Activated CD8-positive, alpha-beta memory T cell treated with anti-CD3 and anti-CD28 coated beads, Interleukin-2, amount 10 ng/mL, durations not matched to agents 7 days and 5 days (primary cell): ENCODE measurements around the gene NXPH4. TPM values are rescaled to one million over a fixed set of nuclear protein-coding genes. Genes with fewer than 3 reads are reported as not detected.
A peak's percentile ranks its signal among the peaks of the same experiment; 100 is the strongest.

ENCODE experiments used
- ATAC-seq: fragments of 150-1000 bp; cut with Tn5 transposase; one replicate; pipeline ENCODE4 v1.10.0; 2021; ENCODE audit warnings: moderate library complexity
- CTCF ChIA-PET: fragments of 350-600 bp; sonication (Branson Sonifier 250); formaldehyde crosslinking; loops from one replicate; lab custom pipeline; 2021; ENCODE audit warnings: antibody characterized with exemption; lab: Charles Lee
- DNase-seq: peaks from one replicate; pipeline ENCODE4 v3.0.0-alpha.2; 2020
- H3K27ac Mint-ChIP-seq: one replicate; pipeline ENCODE4 v1.8.0; 2021; ENCODE audit warnings: mild to moderate bottlenecking, mixed read lengths
- H3K27me3 Mint-ChIP-seq: one replicate; pipeline ENCODE4 v1.8.0; 2021; ENCODE audit warnings: mixed read lengths
- H3K36me3 Mint-ChIP-seq: one replicate; pipeline ENCODE4 v1.8.0; 2021; ENCODE audit warnings: mild to moderate bottlenecking, mixed read lengths
- H3K4me1 Mint-ChIP-seq: one replicate; pipeline ENCODE4 v1.8.0; 2021; ENCODE audit warnings: mixed read lengths
- H3K4me3 Mint-ChIP-seq: one replicate; pipeline ENCODE4 v1.8.0; 2021; ENCODE audit warnings: mild to moderate bottlenecking, moderate library complexity, mixed read lengths
- H3K9me3 Mint-ChIP-seq: one replicate; pipeline ENCODE4 v1.8.0; 2022; ENCODE audit warnings: low read depth, mixed read lengths
- total RNA-seq, 2 experiments: library from RNA; stranded (reverse); gene quantifications; one replicate each; pipeline ENCODE4 v1.2.3, GENCODE V29; 2021

Gene NXPH4
- total RNA-seq, 2 experiments from 2014 or later = 0.58 to 0.68 TPM

GRCh38 chr12:57176846-57177245 is 39.7 kb upstream of the NXPH4 start:
- no peak overlapping the region for H3K27ac Mint-ChIP-seq
- CTCF ChIA-PET = interaction anchor here (1.5 to 5.8 kb wide), 3 partner anchors 10 to 176 kb away, joined by 4 to 88 read pairs (median 11); partner anchors contain the start of gene LRP1
- H3K27me3 Mint-ChIP-seq = no peaks in the 10 kb centered on the region
- no peak for ATAC-seq
- H3K9me3 Mint-ChIP-seq = no peaks in the 10 kb centered on the region
- no peaks in the 10 kb centered on the region for H3K4me1 Mint-ChIP-seq
- no peaks in the 10 kb centered on the region for H3K36me3 Mint-ChIP-seq
- DNase-seq = no peak
- H3K4me3 Mint-ChIP-seq = no peak overlapping the region

- DNase-seq (no peak), ATAC-seq (no peak)
- Mint-ChIP-seq H3K9me3 (no peaks in the 10 kb centered on the region), H3K4me1 (no peaks in the 10 kb centered on the region), H3K27ac (no peak overlapping the region), H3K36me3 (no peaks in the 10 kb centered on the region), H3K27me3 (no peaks in the 10 kb centered on the region), H3K4me3 (no peak overlapping the region)
- CTCF ChIA-PET = interaction anchor here (2.6 to 5.8 kb wide), 2 partner anchors 9 to 52 kb away, joined by 11 to 88 read pairs; partner anchors contain the start of gene LRP1
Observed at GRCh38 chr12:57177354-57177753, 39.2 kb upstream of the NXPH4 start.

GRCh38 chr12:57178213-57178612 is 38.4 kb upstream of the NXPH4 start:
- Mint-ChIP-seq H3K4me3 (no peak overlapping the region), H3K36me3 (no peaks in the 10 kb centered on the region), H3K4me1 (peaks cover 2% of the 10 kb centered on the region), H3K27ac (no peak overlapping the region), H3K9me3 (no peaks in the 10 kb centered on the region), H3K27me3 (no peaks in the 10 kb centered on the region)
- DNase-seq (no peak), ATAC-seq (no peak)
- CTCF ChIA-PET = interaction anchor here (0.8 to 8.2 kb wide), 2 partner anchors 9 to 54 kb away, joined by 3 to 74 read pairs; no protein-coding TSS in a partner anchor

GRCh38 chr12:57179331-57180086 is 37.1 kb upstream of the NXPH4 start:
- ATAC-seq = no peak
- CTCF ChIA-PET = interaction anchor here (8.2 kb wide), 1 partner anchor 55 kb away, joined by 74 read pairs; no protein-coding TSS in a partner anchor
- Mint-ChIP-seq H3K27me3 (no peaks in the 10 kb centered on the region), H3K36me3 (no peaks in the 10 kb centered on the region), H3K9me3 (no peaks in the 10 kb centered on the region), H3K27ac (no peak overlapping the region), H3K4me1 (peaks cover 2% of the 10 kb centered on the region), H3K4me3 (no peak overlapping the region)
- no peak for DNase-seq

GRCh38 chr12:57180321-57180989 is 36.1 kb upstream of the NXPH4 start:
- ATAC-seq = no peak
- H3K27ac Mint-ChIP-seq = no peak overlapping the region
- no peak overlapping the region for H3K4me3 Mint-ChIP-seq
- H3K27me3 Mint-ChIP-seq = no peaks in the 10 kb centered on the region
- no peaks in the 10 kb centered on the region for H3K36me3 Mint-ChIP-seq
- H3K9me3 Mint-ChIP-seq = no peaks in the 10 kb centered on the region
- DNase-seq = no peak
- peaks cover 2% of the 10 kb centered on the region for H3K4me1 Mint-ChIP-seq
- CTCF ChIA-PET = interaction anchor here (1.0 to 8.2 kb wide), 4 partner anchors 22 to 69 kb away, joined by 3 to 74 read pairs (median 3); partner anchors contain the start of gene STAT6

GRCh38 chr12:57181072-57181471 is 35.5 kb upstream of the NXPH4 start:
- CTCF ChIA-PET = interaction anchor here (1.0 to 8.2 kb wide), 7 partner anchors 8 to 70 kb away, joined by 3 to 74 read pairs (median 8); partner anchors contain the start of gene STAT6
- no peak overlapping the region for H3K27ac Mint-ChIP-seq
- no peaks in the 10 kb centered on the region for H3K27me3 Mint-ChIP-seq
- ATAC-seq (no peak), DNase-seq (no peak)
- no peaks in the 10 kb centered on the region for H3K9me3 Mint-ChIP-seq
- H3K4me3 Mint-ChIP-seq = no peak overlapping the region
- no peaks in the 10 kb centered on the region for H3K36me3 Mint-ChIP-seq
- peaks cover 2% of the 10 kb centered on the region for H3K4me1 Mint-ChIP-seq

- Mint-ChIP-seq H3K27ac (no peak overlapping the region), H3K27me3 (no peaks in the 10 kb centered on the region), H3K4me3 (no peak overlapping the region), H3K36me3 (no peaks in the 10 kb centered on the region), H3K9me3 (no peaks in the 10 kb centered on the region), H3K4me1 (peaks cover 2% of the 10 kb centered on the region)
- DNase-seq = no peak
- no peak for ATAC-seq
- CTCF ChIA-PET = interaction anchor here (1.0 to 8.2 kb wide), 12 partner anchors 8 to 112 kb away, joined by 3 to 74 read pairs (median 6); partner anchors contain the start of genes LRP1 and STAT6
Observed at GRCh38 chr12:57181561-57182155, 34.9 kb upstream of the NXPH4 start.

- Mint-ChIP-seq H3K27ac (no peak overlapping the region), H3K36me3 (no peaks in the 10 kb centered on the region), H3K4me3 (no peak overlapping the region), H3K4me1 (peaks cover 2% of the 10 kb centered on the region), H3K9me3 (no peaks in the 10 kb centered on the region), H3K27me3 (no peaks in the 10 kb centered on the region)
- CTCF ChIA-PET = interaction anchor here (0.6 to 8.2 kb wide), 35 partner anchors 8 to 661 kb away, joined by 3 to 74 read pairs (median 4); partner anchors contain the start of genes LRP1, LRP1-AS, NEMP1 and RBMS2
- DNase-seq (peak; percentile 84), ATAC-seq (peak; percentile 97)
Observed at GRCh38 chr12:57182918-57183575, 33.5 kb upstream of the NXPH4 start.

GRCh38 chr12:57183939-57184725 is 32.5 kb upstream of the NXPH4 start:
- no peak for ATAC-seq
- CTCF ChIA-PET = interaction anchor here (0.9 to 8.2 kb wide), 16 partner anchors 9 to 132 kb away, joined by 3 to 74 read pairs (median 6); partner anchors contain the start of genes LRP1, NEMP1 and STAT6
- Mint-ChIP-seq H3K4me3 (no peak overlapping the region), H3K36me3 (no peaks in the 10 kb centered on the region), H3K4me1 (peaks cover 2% of the 10 kb centered on the region), H3K27me3 (no peaks in the 10 kb centered on the region), H3K27ac (no peak overlapping the region), H3K9me3 (no peaks in the 10 kb centered on the region)
- DNase-seq = no peak

GRCh38 chr12:57185403-57185802 is 31.2 kb upstream of the NXPH4 start:
- DNase-seq (no peak), ATAC-seq (no peak)
- Mint-ChIP-seq H3K9me3 (no peaks in the 10 kb centered on the region), H3K27me3 (no peaks in the 10 kb centered on the region), H3K4me3 (no peak overlapping the region), H3K36me3 (no peaks in the 10 kb centered on the region), H3K4me1 (peaks cover 2% of the 10 kb centered on the region), H3K27ac (no peak overlapping the region)
- CTCF ChIA-PET = interaction anchor here (1.3 to 8.2 kb wide), 5 partner anchors 13 to 174 kb away, joined by 3 to 74 read pairs (median 6); no protein-coding TSS in a partner anchor

- H3K4me3 Mint-ChIP-seq = no peak overlapping the region
- H3K27ac Mint-ChIP-seq = no peak overlapping the region
- H3K9me3 Mint-ChIP-seq = no peaks in the 10 kb centered on the region
- DNase-seq (no peak), ATAC-seq (no peak)
- CTCF ChIA-PET = interaction anchor here (0.8 to 8.2 kb wide), 10 partner anchors 10 to 175 kb away, joined by 3 to 74 read pairs (median 5); no protein-coding TSS in a partner anchor
- H3K27me3 Mint-ChIP-seq = no peaks in the 10 kb centered on the region
- H3K4me1 Mint-ChIP-seq = peaks cover 2% of the 10 kb centered on the region
- H3K36me3 Mint-ChIP-seq = no peaks in the 10 kb centered on the region
Observed at GRCh38 chr12:57185906-57186508, 30.6 kb upstream of the NXPH4 start.
